Measurements from ENCODE around the gene METRN. TPM values are rescaled to one million over a fixed set of nuclear protein-coding genes. Genes with fewer than 3 reads are reported as not detected.

The METRN gene
- 116 and 161 TPM in 2 replicates for total RNA-seq

- Histone ChIP-seq H3K4me3 (ENCODE audit: low read depth, low read length) (peak within 1 kb of the TSS; percentile 55), H3K36me3 (ENCODE audit: control insufficient read depth, insufficient read depth, low read length) (no peaks in the 10 kb centered on the region), H3K27me3 (ENCODE audit: control insufficient read depth, insufficient read depth, low read length) (peaks cover 16% of the 10 kb centered on the region)
- no peak for DNase-seq (ENCODE audit: low read depth)
- TF ChIP-seq CTCF (IDR thresholded peaks at IDR 0.05; ENCODE audit: insufficient read depth, low read length, poor library complexity, severe bottlenecking): no peak
Observed at GRCh38 chr16:714558-715476, at the start of gene METRN. Gene METRN, plus strand, starts transcription at chr16:715118. Its CDS starts 172 bp downstream, at chr16:715290.

GRCh38 chr16:666572-666971 lies 48.3 kb upstream of the METRN start:
- Histone ChIP-seq H3K27me3 (ENCODE audit: control insufficient read depth, insufficient read depth, low read length) (no peaks in the 10 kb centered on the region), H3K4me3 (ENCODE audit: low read depth, low read length) (no peak overlapping the region), H3K36me3 (ENCODE audit: control insufficient read depth, insufficient read depth, low read length) (no peaks in the 10 kb centered on the region)
- DNase-seq (ENCODE audit: low read depth): no peak
- TF ChIP-seq CTCF (IDR thresholded peaks at IDR 0.05; ENCODE audit: insufficient read depth, low read length, poor library complexity, severe bottlenecking): no peak

GRCh38 chr16:667113-667779 lies 47.7 kb upstream of the METRN start:
- no peak for TF ChIP-seq CTCF (IDR thresholded peaks at IDR 0.05; ENCODE audit: insufficient read depth, low read length, poor library complexity, severe bottlenecking)
- Histone ChIP-seq H3K36me3 (ENCODE audit: control insufficient read depth, insufficient read depth, low read length) (no peaks in the 10 kb centered on the region), H3K4me3 (ENCODE audit: low read depth, low read length) (no peak overlapping the region), H3K27me3 (ENCODE audit: control insufficient read depth, insufficient read depth, low read length) (no peaks in the 10 kb centered on the region)
- DNase-seq (ENCODE audit: low read depth): no peak

- Histone ChIP-seq H3K4me3 (ENCODE audit: low read depth, low read length) (peak within 1 kb of the TSS; percentile 100), H3K36me3 (ENCODE audit: control insufficient read depth, insufficient read depth, low read length) (no peaks in the 10 kb centered on the region), H3K27me3 (ENCODE audit: control insufficient read depth, insufficient read depth, low read length) (no peaks in the 10 kb centered on the region)
- peak; percentile 42 for DNase-seq (ENCODE audit: low read depth)
- peak; percentile 19 for TF ChIP-seq CTCF (IDR thresholded peaks at IDR 0.05; ENCODE audit: insufficient read depth, low read length, poor library complexity, severe bottlenecking)
Observed at GRCh38 chr16:667780-668518, 47.0 kb upstream of the METRN start, which contains the start of gene RHOT2. Gene RHOT2, plus strand, starts transcription at chr16:668132. Its CDS starts 68 bp downstream, at chr16:668200.

- no peak for TF ChIP-seq CTCF (IDR thresholded peaks at IDR 0.05; ENCODE audit: insufficient read depth, low read length, poor library complexity, severe bottlenecking)
- Histone ChIP-seq H3K4me3 (ENCODE audit: low read depth, low read length) (peak overlapping the region; percentile 100), H3K36me3 (ENCODE audit: control insufficient read depth, insufficient read depth, low read length) (no peaks in the 10 kb centered on the region), H3K27me3 (ENCODE audit: control insufficient read depth, insufficient read depth, low read length) (no peaks in the 10 kb centered on the region)
- DNase-seq (ENCODE audit: low read depth): no peak
Observed at GRCh38 chr16:668519-669171, 46.3 kb upstream of the METRN start.
